Fibroblast of the aortic adventitia (primary cell): ENCODE results near the gene PRAMEF27. TPM values are rescaled to one million over a fixed set of nuclear protein-coding genes. Genes with fewer than 3 reads are reported as not detected.
"Not testable (repeated sequence)": the region's sequence is repeated elsewhere in the genome, so short reads cannot be mapped to it uniquely, and the experiment has no call there.

Experiments used
- DNase-seq: peaks from one replicate; pipeline ENCODE4 v3.0.0-alpha.2; 2010; ENCODE audit warnings: low read depth
- H3K4me3 ChIP-seq: 2 replicates; pipeline ENCODE4 v1.5.1; 2011; ENCODE audit warnings: low read depth, mild to moderate bottlenecking, control low read depth, low read length, moderate library complexity
- total RNA-seq: library from RNA; depleted of rRNA; stranded (reverse); fragments of >200 nt; gene quantifications from 2 replicates; pipeline ENCODE4 v1.2.3, GENCODE V29; 2012; ENCODE audit warnings: low replicate concordance

Gene PRAMEF27
- not detected in 2 replicates for total RNA-seq

DNA sequence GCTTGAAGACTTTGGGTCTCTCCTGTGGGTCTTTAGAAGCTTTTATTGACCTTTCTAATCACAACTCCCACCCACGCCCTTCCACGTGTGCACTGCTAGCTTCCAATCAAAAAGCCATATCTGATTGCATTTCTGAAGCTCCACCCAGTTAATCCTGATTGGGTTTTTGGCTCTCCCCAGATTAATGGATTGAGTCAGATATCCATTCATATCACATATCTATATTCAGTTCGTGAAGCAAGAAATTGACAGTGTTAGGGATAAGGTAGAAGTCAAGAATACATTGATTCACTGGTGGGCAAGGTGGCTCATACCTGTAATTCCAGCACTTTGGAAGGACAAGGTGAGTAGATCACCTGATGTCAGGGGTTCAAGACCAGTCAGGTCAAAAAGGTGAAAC lies at the start of gene PRAMEF27:
Gene PRAMEF27, minus strand, starts transcription at position 101 of the 400 bp plus-strand sequence. CDS start 2,916 bp downstream, outside the sequence.
- DNase-seq: not testable (repeated sequence)

DNA sequence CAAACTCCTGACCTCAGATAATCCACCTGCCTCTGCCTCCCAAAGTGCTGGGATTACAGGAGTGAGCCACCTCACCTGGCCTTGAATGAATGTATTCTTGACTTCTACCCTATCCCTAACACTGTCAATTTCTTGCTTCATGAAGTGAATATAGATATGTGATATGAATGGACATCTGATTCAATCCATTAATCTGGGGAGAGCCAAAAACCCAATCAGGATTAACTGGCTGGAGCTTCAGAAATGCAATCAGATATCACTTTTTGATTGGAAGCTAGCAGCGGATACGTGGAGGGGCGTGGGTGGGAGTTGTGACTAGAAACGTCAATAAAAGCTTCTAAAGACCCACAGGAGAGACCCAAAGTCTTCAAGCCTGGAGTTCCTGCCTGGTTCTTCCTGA lies 14.1 kb upstream of the PRAMEF27 start, which contains the start of gene PRAMEF25:
Gene PRAMEF25, plus strand, starts transcription at position 301 of the 400 bp plus-strand sequence. CDS start 2,920 bp downstream, outside the sequence.
- not testable (repeated sequence) for H3K4me3 ChIP-seq, DNase-seq

More for the DNA sequence above, at the start of gene PRAMEF27:
- not testable (repeated sequence) for H3K4me3 ChIP-seq

DNA sequence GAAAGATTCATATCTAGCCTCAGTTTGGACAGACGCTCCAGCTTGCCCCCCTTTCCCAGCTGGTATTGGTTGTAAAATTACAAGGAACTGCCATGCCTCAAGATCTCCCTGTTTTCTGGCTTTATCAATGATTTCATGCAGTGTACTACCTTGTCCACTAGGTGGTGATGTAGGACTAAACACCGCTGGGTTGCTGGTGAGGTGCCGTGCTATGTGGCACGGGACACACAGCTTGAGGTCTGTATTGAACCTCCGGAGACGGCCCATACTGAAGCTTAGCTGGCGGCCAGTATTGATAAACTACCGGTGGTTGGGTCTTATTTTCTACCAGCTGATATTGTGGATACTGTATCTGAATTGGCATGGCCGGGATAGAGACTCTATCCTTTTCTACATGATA lies 36.5 kb downstream of the PRAMEF27 start:
- H3K4me3 ChIP-seq, DNase-seq: not testable (repeated sequence)

DNA sequence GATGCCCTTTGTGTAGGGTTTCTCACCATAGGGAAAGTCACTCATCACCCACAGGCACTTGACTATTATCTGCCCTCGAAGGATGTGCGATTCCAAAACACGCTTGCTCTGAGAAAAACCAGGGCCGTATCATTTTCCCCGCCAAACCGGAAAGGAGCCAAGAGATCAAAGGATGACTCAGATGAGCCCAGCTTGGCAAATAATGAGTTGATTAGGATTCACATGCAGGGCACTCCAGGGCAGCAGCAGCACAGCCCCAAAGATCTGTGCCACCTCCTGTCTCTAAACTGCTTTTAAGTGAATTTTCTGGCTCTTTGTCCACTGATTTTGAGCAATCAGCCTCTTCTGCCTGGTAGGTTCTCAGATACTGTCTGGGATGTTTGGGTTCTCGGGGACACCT lies 44.4 kb downstream of the PRAMEF27 start:
- H3K4me3 ChIP-seq, DNase-seq: not testable (repeated sequence)

DNA sequence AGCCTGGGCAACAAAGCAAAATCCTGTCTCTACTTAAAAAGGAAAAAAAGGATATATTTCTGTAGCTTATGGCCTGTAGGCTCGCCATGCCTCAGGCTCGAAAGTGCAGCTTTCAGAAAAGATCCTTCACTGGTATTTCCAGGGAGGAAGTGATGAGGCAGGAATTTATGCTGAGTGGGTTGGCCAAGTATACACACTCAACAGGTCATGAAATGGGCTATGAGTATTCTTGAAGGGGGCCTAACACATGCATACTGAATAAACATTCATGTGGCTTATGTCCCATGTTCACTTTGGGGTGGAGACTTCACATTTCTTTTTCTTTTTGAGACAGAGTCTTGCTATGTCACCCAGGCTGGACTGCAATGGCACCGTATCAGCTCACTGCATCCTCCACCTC lies 47.0 kb downstream of the PRAMEF27 start:
- not testable (repeated sequence) for DNase-seq, H3K4me3 ChIP-seq

DNA sequence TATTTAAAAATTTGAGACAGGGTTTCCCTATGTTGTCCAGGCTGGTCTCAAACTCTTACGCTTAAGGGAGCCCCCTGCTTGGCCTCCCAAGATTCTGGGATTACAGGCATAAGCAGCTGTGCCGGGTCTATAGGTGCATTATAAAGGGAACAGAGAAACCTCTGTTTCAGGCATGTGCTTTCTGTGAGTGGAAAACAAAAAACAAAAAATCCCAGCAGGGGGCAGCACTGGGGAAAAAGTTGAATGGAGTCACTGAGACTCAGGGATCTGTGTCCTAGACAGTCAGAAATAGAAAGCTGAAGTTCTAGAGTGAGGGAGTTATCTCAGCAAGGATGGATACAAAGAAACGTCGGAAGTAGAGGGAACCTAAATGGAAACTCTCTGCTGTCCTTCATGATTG lies 50.6 kb downstream of the PRAMEF27 start:
- not testable (repeated sequence) for DNase-seq, H3K4me3 ChIP-seq

Other genes starting within 250 kb of the PRAMEF27 start
- gene PRAMEF11, start 225.2 kb downstream of the PRAMEF27 start, total RNA-seq: not detected in 2 replicates
- not detected in 2 replicates for gene HNRNPCL1, start 207.9 kb downstream of the PRAMEF27 start, total RNA-seq
- not detected in 2 replicates for gene PRAMEF2, start 199.5 kb downstream of the PRAMEF27 start, total RNA-seq
- not detected in 2 replicates for gene PRAMEF4, start 170.4 kb downstream of the PRAMEF27 start, total RNA-seq
- gene PRAMEF10, start 158.3 kb downstream of the PRAMEF27 start, total RNA-seq: not detected in 2 replicates
- not detected in 2 replicates for gene PRAMEF7, start 140.0 kb downstream of the PRAMEF27 start, total RNA-seq
- gene PRAMEF6, start 109.0 kb downstream of the PRAMEF27 start, total RNA-seq: not detected in 2 replicates
- gene HNRNPCL3, start 4.2 kb upstream of the PRAMEF27 start, total RNA-seq: not detected in 2 replicates
- not detected in 2 replicates for gene PRAMEF25, start 14.2 kb upstream of the PRAMEF27 start, total RNA-seq
- gene HNRNPCL2, start 60.3 kb upstream of the PRAMEF27 start, total RNA-seq: not detected in 2 replicates
- not detected in 2 replicates for gene PRAMEF26, start 99.4 kb upstream of the PRAMEF27 start, total RNA-seq
- gene HNRNPCL4, start 109.1 kb upstream of the PRAMEF27 start, total RNA-seq: not detected in 2 replicates
- gene PRAMEF9, start 115.3 kb upstream of the PRAMEF27 start, total RNA-seq: not detected in 2 replicates
- not detected in 2 replicates for gene PRAMEF13, start 144.8 kb upstream of the PRAMEF27 start, total RNA-seq
- gene PRAMEF18, start 169.6 kb upstream of the PRAMEF27 start, total RNA-seq: not detected in 2 replicates
- gene PRAMEF5, start 197.6 kb upstream of the PRAMEF27 start, total RNA-seq: not detected in 2 replicates
- not detected in 2 replicates for gene PRAMEF8, start 228.6 kb upstream of the PRAMEF27 start, total RNA-seq
- gene PRAMEF33, start 247.0 kb upstream of the PRAMEF27 start, total RNA-seq: not detected in 2 replicates